ENCODE measurements around the gene ZNF584.

DNA sequence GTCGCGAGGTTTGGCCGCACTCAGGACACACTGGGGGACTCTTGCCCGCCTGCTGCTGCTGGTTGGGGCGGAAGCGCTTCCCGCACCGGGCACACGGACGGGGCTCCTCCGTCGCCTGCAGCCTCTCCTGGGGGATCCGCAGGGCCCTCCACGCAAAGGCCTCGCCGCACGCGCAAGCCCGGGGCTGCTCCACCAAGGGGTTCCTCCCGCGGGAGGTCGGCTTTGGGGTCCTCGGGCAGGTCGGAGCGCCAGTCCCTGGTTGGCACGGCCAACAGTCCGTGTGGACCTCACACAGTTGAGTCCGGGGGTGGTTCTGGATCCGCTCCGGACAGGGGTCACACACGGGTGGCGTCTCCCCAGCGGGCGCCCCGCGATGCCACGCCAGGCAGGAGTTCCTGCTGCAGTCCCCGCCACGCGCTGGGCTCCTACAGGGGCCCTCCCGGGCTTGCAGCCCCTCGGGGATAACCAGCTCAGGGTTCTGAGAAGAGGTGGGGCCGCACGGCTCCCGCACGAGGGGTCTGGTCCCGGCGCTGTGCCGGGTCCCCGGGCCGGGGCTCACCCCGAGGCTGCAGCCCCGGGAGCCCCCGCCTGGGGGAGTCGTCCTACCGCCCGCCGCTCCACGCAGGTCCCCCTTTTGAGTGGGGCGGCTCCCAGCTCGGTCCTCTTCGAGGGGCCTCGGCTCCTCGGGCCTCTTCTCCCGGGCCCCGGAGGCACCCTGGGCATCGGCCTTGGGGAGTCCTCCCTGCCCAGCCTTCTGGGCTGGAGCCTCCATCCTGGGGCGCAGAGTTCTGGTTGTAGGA lies 39.7 kb upstream of the ZNF584 start:
- no peak for TF ChIP-seq POLR2AphosphoS2 (conservative IDR thresholded peaks at IDR 0.05; ENCODE audit: low read length)
- TF ChIP-seq CEBPB (IDR thresholded peaks at IDR 0.05): no peak
- TF ChIP-seq, protein P1, sequence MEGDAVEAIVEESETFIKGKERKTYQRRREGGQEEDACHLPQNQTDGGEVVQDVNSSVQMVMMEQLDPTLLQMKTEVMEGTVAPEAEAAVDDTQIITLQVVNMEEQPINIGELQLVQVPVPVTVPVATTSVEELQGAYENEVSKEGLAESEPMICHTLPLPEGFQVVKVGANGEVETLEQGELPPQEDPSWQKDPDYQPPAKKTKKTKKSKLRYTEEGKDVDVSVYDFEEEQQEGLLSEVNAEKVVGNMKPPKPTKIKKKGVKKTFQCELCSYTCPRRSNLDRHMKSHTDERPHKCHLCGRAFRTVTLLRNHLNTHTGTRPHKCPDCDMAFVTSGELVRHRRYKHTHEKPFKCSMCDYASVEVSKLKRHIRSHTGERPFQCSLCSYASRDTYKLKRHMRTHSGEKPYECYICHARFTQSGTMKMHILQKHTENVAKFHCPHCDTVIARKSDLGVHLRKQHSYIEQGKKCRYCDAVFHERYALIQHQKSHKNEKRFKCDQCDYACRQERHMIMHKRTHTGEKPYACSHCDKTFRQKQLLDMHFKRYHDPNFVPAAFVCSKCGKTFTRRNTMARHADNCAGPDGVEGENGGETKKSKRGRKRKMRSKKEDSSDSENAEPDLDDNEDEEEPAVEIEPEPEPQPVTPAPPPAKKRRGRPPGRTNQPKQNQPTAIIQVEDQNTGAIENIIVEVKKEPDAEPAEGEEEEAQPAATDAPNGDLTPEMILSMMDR (IDR thresholded peaks at IDR 0.05): no peak
- TF ChIP-seq FOSB (CRISPR knock-in tag; IDR thresholded peaks at IDR 0.05): no peak
- no peak for TF ChIP-seq FOSL2 (IDR thresholded peaks at IDR 0.05)
- TF ChIP-seq FOSL2 (CRISPR knock-in tag; IDR thresholded peaks at IDR 0.05): no peak
- no peak for TF ChIP-seq RARB (CRISPR knock-in tag; IDR thresholded peaks at IDR 0.05)
